Cerebellar nuclear complex (tissue), 1 donor: ENCODE measurements around the gene FAM174C.

ENCODE experiments used
- DNase-seq, 2 experiments: peaks; one replicate each; lab custom pipeline; 2025; lab: John Stamatoyannopoulos, UW

The FAM174C gene

GRCh38 chr19:1321539-1321938 is 46.2 kb downstream of the FAM174C start:
- DNase-seq, result no peak

- no peak for DNase-seq
These were observed 47.1 kb downstream of the FAM174C start for GRCh38 chr19:1322198-1322981.

GRCh38 chr19:1324249-1324805 is 49.0 kb downstream of the FAM174C start:
- DNase-seq, result no peak

GRCh38 chr19:1324806-1325567 is 49.7 kb downstream of the FAM174C start:
- DNase-seq, result no peak

GRCh38 chr19:1325568-1326294 is 50.4 kb downstream of the FAM174C start:
- DNase-seq, result no peak

GRCh38 chr19:1327125-1327524 is 51.8 kb downstream of the FAM174C start:
- DNase-seq, result no peak
